ENCODE measurements around the gene FNDC8. TPM values are rescaled to one million over a fixed set of nuclear protein-coding genes. Genes with fewer than 3 reads are reported as not detected.
"Not testable (repeated sequence)": the region's sequence is repeated elsewhere in the genome, so short reads cannot be mapped to it uniquely, and the experiment has no call there.

Gene FNDC8
- polyA plus RNA-seq, 3 donors from 2014 or later = not detected

DNA sequence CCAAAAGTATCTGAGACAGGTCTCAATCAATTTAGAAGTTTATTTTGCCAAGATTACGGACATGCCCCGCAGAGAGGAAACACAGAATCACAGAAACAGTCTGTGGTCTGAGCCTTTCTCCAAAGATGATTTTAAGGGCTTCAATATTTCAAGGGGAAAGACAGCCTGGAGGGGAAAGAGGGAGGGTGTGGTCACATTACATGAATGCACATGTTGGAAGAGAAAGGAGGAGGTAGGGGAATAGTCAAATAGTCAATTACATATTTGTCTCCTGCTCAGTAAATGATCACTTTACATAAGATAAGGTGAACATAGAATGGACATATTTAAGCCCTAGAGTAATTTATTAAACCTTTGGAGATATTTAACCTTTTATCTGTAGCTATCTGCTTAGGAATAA is 38.5 kb downstream of the FNDC8 start:
- Mint-ChIP-seq H3K27ac (peak overlapping the region; percentile 88 to 98 (median 95)), H3K27me3 (ENCODE audit: low read depth in 3 of 3) (peaks cover 0 to 1% (median 0%) of the 10 kb centered on the region in 3 donors)

GRCh38 chr17:35160354-35161201 is 39.2 kb downstream of the FNDC8 start:
- Mint-ChIP-seq H3K9me3 (no peaks in the 10 kb centered on the region), H3K27me3 (ENCODE audit: low read depth in 3 of 3) (peaks cover 0 to 1% (median 0%) of the 10 kb centered on the region in 3 donors), H3K27ac (peak overlapping the region; percentile 88 to 98 (median 95)), H3K4me3 (peak overlapping the region; percentile 71 to 82 (median 77)), H3K36me3 (no peaks in the 10 kb centered on the region), H3K4me1 (peaks cover 47 to 48% of the 10 kb centered on the region in 2 donors)
- peak; percentile 73 to 80 (median 78) for DNase-seq

More for the DNA sequence above, 38.5 kb downstream of the FNDC8 start:
- Mint-ChIP-seq H3K36me3 (no peaks in the 10 kb centered on the region), H3K4me3 (peak overlapping the region; percentile 71 to 80 (median 77)), H3K4me1 (peaks cover 46 to 48% of the 10 kb centered on the region in 2 donors), H3K9me3 (no peaks in the 10 kb centered on the region)
- no peak for DNase-seq

DNA sequence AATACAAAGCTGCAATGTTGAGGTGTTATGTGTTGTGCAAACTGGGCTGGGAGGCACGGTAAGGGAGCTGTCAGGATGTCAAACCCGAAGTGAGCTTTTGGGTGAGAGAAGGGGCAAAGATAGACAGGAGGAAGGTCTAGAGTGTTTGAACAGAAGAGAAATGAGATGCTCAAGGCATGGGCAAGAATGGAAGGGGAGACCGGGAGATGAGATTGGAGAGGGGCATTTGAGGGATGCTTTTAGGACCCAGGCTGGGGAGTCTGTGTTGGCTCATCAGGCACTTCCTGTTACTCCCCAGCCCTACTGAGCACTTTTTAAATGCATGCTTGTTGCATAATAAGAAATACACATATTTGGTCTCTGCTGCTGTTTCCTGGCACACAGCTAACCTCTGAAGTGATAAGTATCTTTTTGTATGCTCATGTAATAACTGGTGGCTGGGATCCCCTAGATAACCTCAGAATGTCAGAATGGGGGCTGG is 39.9 kb downstream of the FNDC8 start:
- H3K9me3 Mint-ChIP-seq = no peaks in the 10 kb centered on the region
- peaks cover 0 to 1% (median 0%) of the 10 kb centered on the region in 3 donors for H3K27me3 Mint-ChIP-seq (ENCODE audit: low read depth in 3 of 3)
- DNase-seq = peak; percentile 65 to 73 (median 72)
- H3K36me3 Mint-ChIP-seq = no peaks in the 10 kb centered on the region
- H3K4me3 Mint-ChIP-seq = peak overlapping the region; percentile 71 to 82 (median 77)
- peak overlapping the region; percentile 88 to 98 (median 95) for H3K27ac Mint-ChIP-seq
- peaks cover 47 to 48% of the 10 kb centered on the region in 2 donors for H3K4me1 Mint-ChIP-seq

GRCh38 chr17:35162755-35163154 is 41.3 kb downstream of the FNDC8 start:
- Mint-ChIP-seq H3K27me3 (ENCODE audit: low read depth in 3 of 3) (no peaks in the 10 kb centered on the region), H3K4me3 (peak overlapping the region in 3 of 5 donors; percentile 38 to 77 (median 42)), H3K27ac (peak overlapping the region; percentile 88 to 98 (median 95)), H3K36me3 (no peaks in the 10 kb centered on the region), H3K9me3 (no peaks in the 10 kb centered on the region), H3K4me1 (peaks cover 47 to 48% of the 10 kb centered on the region in 2 donors)
- DNase-seq = no peak

GRCh38 chr17:35163886-35164285 is 42.5 kb downstream of the FNDC8 start:
- Mint-ChIP-seq H3K36me3 (no peaks in the 10 kb centered on the region), H3K9me3 (no peaks in the 10 kb centered on the region), H3K4me3 (no peak overlapping the region), H3K27ac (peak overlapping the region in 4 of 6 donors; percentile 25 to 60 (median 36)), H3K27me3 (ENCODE audit: low read depth in 3 of 3) (no peaks in the 10 kb centered on the region), H3K4me1 (peaks cover 43 to 48% of the 10 kb centered on the region in 2 donors)
- DNase-seq = no peak

DNA sequence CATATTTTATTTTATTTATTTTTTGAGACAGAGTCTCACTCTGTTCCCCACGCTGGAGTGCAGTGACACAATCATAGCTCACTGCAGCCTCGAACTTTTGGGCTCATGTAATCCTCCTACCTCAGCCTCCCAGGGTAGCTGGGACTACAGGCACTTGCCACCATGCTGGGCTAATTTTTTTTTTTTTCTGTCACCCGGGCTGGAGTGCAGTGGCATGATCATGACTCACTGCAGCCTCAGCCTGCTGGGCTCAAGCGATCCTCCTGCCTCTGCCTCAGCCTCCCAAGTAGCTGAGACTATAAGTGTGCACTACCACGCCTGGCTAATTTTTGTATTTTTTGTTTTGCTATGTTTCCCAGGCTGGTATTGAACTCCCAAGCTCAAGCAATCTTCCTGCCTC is 43.3 kb downstream of the FNDC8 start:
- peak overlapping the region in 1 of 6 donors; percentile 45 for H3K27ac Mint-ChIP-seq
- peaks cover 37 to 41% of the 10 kb centered on the region in 2 donors for H3K4me1 Mint-ChIP-seq
- no peaks in the 10 kb centered on the region for H3K36me3 Mint-ChIP-seq
- H3K27me3 Mint-ChIP-seq (ENCODE audit: low read depth in 3 of 3) = no peaks in the 10 kb centered on the region
- no peak for DNase-seq
- no peak overlapping the region for H3K4me3 Mint-ChIP-seq
- H3K9me3 Mint-ChIP-seq = no peaks in the 10 kb centered on the region

GRCh38 chr17:35166526-35166925 is 45.1 kb downstream of the FNDC8 start:
- Mint-ChIP-seq H3K9me3 (no peaks in the 10 kb centered on the region), H3K4me3 (no peak overlapping the region), H3K27me3 (ENCODE audit: low read depth in 3 of 3) (no peaks in the 10 kb centered on the region), H3K4me1 (peaks cover 23 to 28% of the 10 kb centered on the region in 2 donors), H3K36me3 (no peaks in the 10 kb centered on the region), H3K27ac (peak overlapping the region in 1 of 6 donors; percentile 29)
- no peak for DNase-seq

GRCh38 chr17:35167046-35167445 is 45.6 kb downstream of the FNDC8 start:
- no peak for DNase-seq
- Mint-ChIP-seq H3K27me3 (ENCODE audit: low read depth in 3 of 3) (no peaks in the 10 kb centered on the region), H3K4me3 (no peak overlapping the region), H3K9me3 (no peaks in the 10 kb centered on the region), H3K4me1 (peaks cover 21 to 28% of the 10 kb centered on the region in 2 donors), H3K36me3 (no peaks in the 10 kb centered on the region), H3K27ac (no peak overlapping the region)

DNA sequence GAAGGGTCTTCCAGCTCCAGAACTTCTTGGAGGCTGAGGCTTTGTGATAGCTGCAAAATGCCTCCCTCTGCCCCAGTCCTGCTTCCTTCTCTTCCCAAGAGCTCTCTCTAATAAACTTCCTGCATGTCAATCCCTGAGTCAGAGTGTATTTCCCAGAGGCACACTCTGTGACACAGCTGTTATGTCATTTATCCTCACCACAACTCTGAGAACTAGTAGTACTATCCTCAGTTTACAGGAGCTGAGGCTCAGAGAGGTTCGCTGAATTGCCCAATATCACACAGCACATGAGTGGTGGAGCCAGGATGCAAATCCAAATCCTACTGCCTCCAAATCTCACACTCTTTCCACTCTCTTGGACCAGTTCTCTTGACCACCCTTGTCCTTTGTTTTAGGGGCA is 46.3 kb downstream of the FNDC8 start:
- H3K36me3 Mint-ChIP-seq = no peaks in the 10 kb centered on the region
- H3K9me3 Mint-ChIP-seq = no peaks in the 10 kb centered on the region
- no peak for DNase-seq
- peaks cover 21 to 27% of the 10 kb centered on the region in 2 donors for H3K4me1 Mint-ChIP-seq
- peak overlapping the region in 2 of 6 donors; percentile 17 to 26 for H3K27ac Mint-ChIP-seq
- H3K27me3 Mint-ChIP-seq (ENCODE audit: low read depth in 3 of 3) = peaks cover 0 to 2% (median 0%) of the 10 kb centered on the region in 3 donors
- H3K4me3 Mint-ChIP-seq = no peak overlapping the region

DNA sequence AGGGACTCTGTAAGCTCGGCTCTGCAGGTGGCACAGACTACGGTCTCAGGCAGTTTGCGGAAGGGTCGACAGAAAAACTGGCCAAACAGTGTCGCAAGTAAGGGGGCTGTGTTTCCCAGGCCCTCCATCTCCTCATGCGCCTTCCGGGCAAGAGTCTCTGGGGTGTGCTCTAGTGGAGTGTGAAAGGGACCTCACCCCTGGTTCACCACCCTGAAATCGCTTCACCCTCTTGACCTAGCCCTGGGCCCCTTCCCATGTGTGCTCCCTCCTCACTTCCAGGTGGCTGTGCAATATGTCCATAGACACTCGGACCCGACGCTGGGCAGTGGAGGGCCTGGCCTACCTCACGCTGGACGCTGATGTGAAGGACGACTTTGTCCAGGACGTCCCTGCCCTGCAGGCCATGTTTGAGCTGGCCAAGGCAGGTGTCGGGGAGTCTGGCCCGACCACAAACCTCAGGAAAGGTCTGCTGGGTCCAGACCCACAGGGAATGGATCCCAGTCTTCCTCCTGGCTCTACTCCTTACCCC is 48.5 kb downstream of the FNDC8 start:
- H3K4me1 Mint-ChIP-seq = peaks cover 17 to 20% of the 10 kb centered on the region in 2 donors
- H3K9me3 Mint-ChIP-seq = no peaks in the 10 kb centered on the region
- H3K27me3 Mint-ChIP-seq (ENCODE audit: low read depth in 3 of 3) = peaks cover 0 to 2% (median 0%) of the 10 kb centered on the region in 3 donors
- H3K27ac Mint-ChIP-seq = no peak overlapping the region
- H3K4me3 Mint-ChIP-seq = no peak overlapping the region
- no peaks in the 10 kb centered on the region for H3K36me3 Mint-ChIP-seq
- no peak for DNase-seq

- Mint-ChIP-seq H3K4me3 (peak overlapping the region; percentile 24 to 64 (median 50)), H3K36me3 (no peaks in the 10 kb centered on the region), H3K27me3 (ENCODE audit: low read depth in 3 of 3) (peaks cover 0 to 2% (median 0%) of the 10 kb centered on the region in 3 donors), H3K27ac (peak overlapping the region; percentile 61 to 85 (median 70)), H3K4me1 (peaks cover 20 to 32% of the 10 kb centered on the region in 2 donors), H3K9me3 (no peaks in the 10 kb centered on the region)
- peak; percentile 60 to 67 (median 64) for DNase-seq
Measured at GRCh38 chr17:35170968-35171771, 49.8 kb downstream of the FNDC8 start.

GRCh38 chr17:35171834-35172233 is 50.4 kb downstream of the FNDC8 start:
- no peaks in the 10 kb centered on the region for H3K9me3 Mint-ChIP-seq
- peaks cover 27 to 39% of the 10 kb centered on the region in 2 donors for H3K4me1 Mint-ChIP-seq
- no peaks in the 10 kb centered on the region for H3K36me3 Mint-ChIP-seq
- peak overlapping the region; percentile 61 to 85 (median 70) for H3K27ac Mint-ChIP-seq
- H3K4me3 Mint-ChIP-seq = peak overlapping the region; percentile 24 to 64 (median 50)
- peaks cover 0 to 2% (median 0%) of the 10 kb centered on the region in 3 donors for H3K27me3 Mint-ChIP-seq (ENCODE audit: low read depth in 3 of 3)
- peak in 1 of 3 donors; percentile 33 for DNase-seq

DNA sequence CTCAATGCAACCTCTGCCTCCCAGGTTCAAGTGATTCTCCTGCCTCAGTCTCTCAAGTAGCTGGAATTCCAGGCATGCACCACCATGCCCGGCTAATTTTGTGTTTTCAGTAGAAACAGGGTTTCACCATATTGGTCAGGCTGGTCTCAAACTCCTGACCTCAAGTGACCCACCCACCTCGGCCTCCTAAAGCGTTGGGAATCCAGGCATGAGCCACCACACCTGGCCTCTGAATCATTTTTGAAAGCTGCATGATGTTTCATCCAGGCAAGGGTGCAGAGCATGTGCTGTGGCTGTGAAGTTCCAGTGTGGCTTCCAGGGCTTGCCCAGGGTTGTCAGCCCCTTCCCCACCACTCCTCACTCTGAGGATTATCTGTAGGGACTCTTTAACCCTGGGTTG is 50.9 kb downstream of the FNDC8 start:
- H3K36me3 Mint-ChIP-seq; DNase-seq; H3K27me3 Mint-ChIP-seq (ENCODE audit: low read depth in 3 of 3); H3K9me3 Mint-ChIP-seq: not testable (repeated sequence)
- Mint-ChIP-seq H3K4me3 (peak overlapping the region in 1 of 5 donors; percentile 24), H3K27ac (peak overlapping the region in 3 of 6 donors; percentile 48 to 80 (median 55)), H3K4me1 (peaks cover 32 to 44% of the 10 kb centered on the region in 2 donors)
